Rectal smooth muscle tissue (tissue), 1 donor: ENCODE data around the gene PPP1R37.

Experiments
- H3K27ac ChIP-seq: one replicate; pipeline ENCODE4 v1.7.0; 2013; ENCODE audit warnings: low read depth, low read length, inconsistent platforms
- H3K27me3 ChIP-seq: one replicate; pipeline ENCODE4 v1.7.0; 2013; ENCODE audit warnings: low read length; ENCODE audit not compliant: control insufficient read depth, insufficient read depth
- H3K36me3 ChIP-seq: one replicate; pipeline ENCODE4 v1.7.0; 2013; ENCODE audit warnings: low read length; ENCODE audit not compliant: control insufficient read depth, insufficient read depth
- H3K4me1 ChIP-seq: one replicate; pipeline ENCODE4 v1.7.0; 2013; ENCODE audit warnings: low read length; ENCODE audit not compliant: control insufficient read depth, insufficient read depth
- H3K4me3 ChIP-seq: one replicate; pipeline ENCODE4 v1.7.0; 2013; ENCODE audit warnings: low read length
- H3K9ac ChIP-seq: one replicate; pipeline ENCODE4 v1.7.0; 2013; ENCODE audit warnings: low read length

Gene PPP1R37

GRCh38 chr19:45091031-45091923, 1.7 kb upstream of the PPP1R37 start:
- Histone ChIP-seq H3K4me1 (peaks cover 12% of the 10 kb centered on the region), H3K27me3 (no peaks in the 10 kb centered on the region), H3K36me3 (peaks cover 3% of the 10 kb centered on the region), H3K4me3 (peak overlapping the region; percentile 84), H3K9ac (peak overlapping the region; percentile 1), H3K27ac (peak overlapping the region; percentile 96)

- Histone ChIP-seq H3K4me1 (peaks cover 17% of the 10 kb centered on the region), H3K27ac (no peak overlapping the region), H3K4me3 (peak overlapping the region; percentile 84)
Measured at GRCh38 chr19:45094137-45094536, 1.2 kb downstream of the PPP1R37 start.

GRCh38 chr19:45094707-45095106, 1.7 kb downstream of the PPP1R37 start:
- no peaks in the 10 kb centered on the region for H3K27me3 ChIP-seq
- H3K4me1 ChIP-seq = peaks cover 17% of the 10 kb centered on the region
- H3K4me3 ChIP-seq = peak overlapping the region; percentile 44

More at GRCh38 chr19:45094137-45094536, 1.2 kb downstream of the PPP1R37 start:
- Histone ChIP-seq H3K36me3 (peaks cover 3% of the 10 kb centered on the region), H3K9ac (no peak overlapping the region), H3K27me3 (no peaks in the 10 kb centered on the region)

GRCh38 chr19:45095496-45096413, 2.8 kb downstream of the PPP1R37 start:
- Histone ChIP-seq H3K36me3 (no peaks in the 10 kb centered on the region), H3K9ac (no peak overlapping the region), H3K4me3 (no peak overlapping the region), H3K4me1 (peaks cover 17% of the 10 kb centered on the region), H3K27ac (no peak overlapping the region), H3K27me3 (no peaks in the 10 kb centered on the region)

More at GRCh38 chr19:45094707-45095106, 1.7 kb downstream of the PPP1R37 start:
- Histone ChIP-seq H3K9ac (no peak overlapping the region), H3K27ac (no peak overlapping the region), H3K36me3 (peaks cover 3% of the 10 kb centered on the region)

GRCh38 chr19:45096700-45097099, 3.7 kb downstream of the PPP1R37 start:
- Histone ChIP-seq H3K27ac (no peak overlapping the region), H3K4me3 (no peak overlapping the region), H3K27me3 (no peaks in the 10 kb centered on the region), H3K36me3 (no peaks in the 10 kb centered on the region), H3K9ac (no peak overlapping the region), H3K4me1 (peaks cover 14% of the 10 kb centered on the region)

GRCh38 chr19:45097450-45097775, 4.4 kb downstream of the PPP1R37 start:
- H3K36me3 ChIP-seq = no peaks in the 10 kb centered on the region
- no peaks in the 10 kb centered on the region for H3K27me3 ChIP-seq
- no peak overlapping the region for H3K9ac ChIP-seq
- peaks cover 14% of the 10 kb centered on the region for H3K4me1 ChIP-seq
- no peak overlapping the region for H3K4me3 ChIP-seq
- no peak overlapping the region for H3K27ac ChIP-seq

- Histone ChIP-seq H3K36me3 (no peaks in the 10 kb centered on the region), H3K4me1 (peaks cover 15% of the 10 kb centered on the region), H3K4me3 (no peak overlapping the region), H3K27me3 (no peaks in the 10 kb centered on the region), H3K27ac (no peak overlapping the region), H3K9ac (no peak overlapping the region)
Measured at GRCh38 chr19:45097776-45098520, 5.0 kb downstream of the PPP1R37 start.

- Histone ChIP-seq H3K27ac (no peak overlapping the region), H3K36me3 (no peaks in the 10 kb centered on the region), H3K27me3 (no peaks in the 10 kb centered on the region), H3K4me3 (no peak overlapping the region), H3K4me1 (peaks cover 15% of the 10 kb centered on the region), H3K9ac (no peak overlapping the region)
Measured at GRCh38 chr19:45098521-45099466, 5.8 kb downstream of the PPP1R37 start.

GRCh38 chr19:45099467-45100191, 6.7 kb downstream of the PPP1R37 start:
- Histone ChIP-seq H3K4me3 (no peak overlapping the region), H3K27ac (no peak overlapping the region), H3K27me3 (no peaks in the 10 kb centered on the region), H3K9ac (no peak overlapping the region), H3K4me1 (peaks cover 10% of the 10 kb centered on the region), H3K36me3 (no peaks in the 10 kb centered on the region)

GRCh38 chr19:45100201-45100600, 7.2 kb downstream of the PPP1R37 start:
- Histone ChIP-seq H3K27ac (no peak overlapping the region), H3K4me3 (no peak overlapping the region), H3K9ac (no peak overlapping the region), H3K27me3 (no peaks in the 10 kb centered on the region), H3K4me1 (peaks cover 10% of the 10 kb centered on the region), H3K36me3 (no peaks in the 10 kb centered on the region)

GRCh38 chr19:45100846-45101252, 7.9 kb downstream of the PPP1R37 start:
- H3K27me3 ChIP-seq = no peaks in the 10 kb centered on the region
- H3K36me3 ChIP-seq = no peaks in the 10 kb centered on the region
- H3K9ac ChIP-seq = no peak overlapping the region
- H3K4me1 ChIP-seq = peaks cover 10% of the 10 kb centered on the region
- no peak overlapping the region for H3K27ac ChIP-seq
- no peak overlapping the region for H3K4me3 ChIP-seq
